OCI-LY7 (cell line): Measurements from ENCODE around the gene ULK4. TPM values are rescaled to one million over a fixed set of nuclear protein-coding genes. Genes with fewer than 3 reads are reported as not detected.

Experiments
- BruUV-seq: library from RNA; stranded (reverse); fragments of 400-500 nt; replicated peaks from 2 replicates; lab custom pipeline; 2021; lab: Mats Ljungman, UMichigan
- CTCF ChIA-PET: fragments of 300-600 bp; sonication (Branson Sonifier 250); formaldehyde crosslinking; loops from one replicate; lab custom pipeline; 2022; ENCODE audit warnings: antibody characterized with exemption; ENCODE audit not compliant: unreplicated experiment; lab: Charles Lee
- POLR2A ChIA-PET: fragments of 300-600 bp; sonication (Branson Sonifier 250); formaldehyde crosslinking; loops from one replicate; lab custom pipeline; 2022; ENCODE audit warnings: antibody characterized with exemption; lab: Charles Lee
- DNase-seq: peaks from one replicate; pipeline ENCODE4 v3.0.0-alpha.2; 2015; ENCODE audit warnings: low spot score
- H2AFZ ChIP-seq: fragments of 200-600 bp; sonication (generic), shearing (Covaris generic); 2 replicates; pipeline ENCODE4 v1.6.1; 2014; ENCODE audit warnings: mild to moderate bottlenecking, antibody characterized with exemption, low read length, moderate library complexity
- H3K27ac ChIP-seq: fragments of 200-600 bp; sonication (generic); 2 replicates; pipeline ENCODE4 v1.5.1; 2014; ENCODE audit warnings: mixed run types, low read depth, mild to moderate bottlenecking, moderate library complexity, low read length, inconsistent platforms; ENCODE audit not compliant: poor library complexity, severe bottlenecking
- H3K36me3 ChIP-seq: fragments of 200-600 bp; sonication (generic); 2 replicates; pipeline ENCODE4 v1.6.1; 2014; ENCODE audit warnings: mild to moderate bottlenecking, antibody characterized with exemption, low read length, moderate library complexity, mixed read lengths; ENCODE audit not compliant: insufficient read depth
- H3K4me1 ChIP-seq: fragments of 200-600 bp; sonication (generic); 2 replicates; pipeline ENCODE4 v1.5.1; 2014; ENCODE audit warnings: mild to moderate bottlenecking, low read length; ENCODE audit not compliant: insufficient read depth, poor library complexity, severe bottlenecking
- H3K4me2 ChIP-seq: fragments of 200-600 bp; sonication (generic); 2 replicates; pipeline ENCODE4 v1.6.1; 2014; ENCODE audit warnings: mild to moderate bottlenecking, low read length
- H3K4me3 ChIP-seq: fragments of 200-600 bp; sonication (generic); 2 replicates; pipeline ENCODE4 v1.5.1; 2014; ENCODE audit warnings: mild to moderate bottlenecking, low read depth, low read length; ENCODE audit not compliant: poor library complexity, severe bottlenecking
- H3K79me2 ChIP-seq: fragments of 200-600 bp; sonication (generic); 2 replicates; pipeline ENCODE4 v1.6.1; 2016; ENCODE audit warnings: low read depth, mild to moderate bottlenecking, low read length, moderate library complexity, mixed read lengths; ENCODE audit not compliant: insufficient read depth
- H3K9me2 ChIP-seq: fragments of 200-600 bp; sonication (generic); 2 replicates; pipeline ENCODE4 v1.6.1; 2016; ENCODE audit warnings: mild to moderate bottlenecking, low read length, mixed read lengths; ENCODE audit not compliant: insufficient read depth
- H3K9me3 ChIP-seq: fragments of 200-600 bp; sonication (generic); 2 replicates; pipeline ENCODE4 v1.6.1; 2014; ENCODE audit warnings: mild to moderate bottlenecking, mixed run types, low read length, mixed read lengths
- H4K20me1 ChIP-seq: fragments of 200-600 bp; sonication (generic); 2 replicates; pipeline ENCODE4 v1.6.1; 2014; ENCODE audit warnings: mild to moderate bottlenecking, antibody characterized with exemption, low read length, moderate library complexity, mixed read lengths; ENCODE audit not compliant: insufficient read depth
- CTCF ChIP-seq: fragments of 200-600 bp; sonication (generic); conservative IDR thresholded peaks from 2 replicates; pipeline ENCODE4 v1.5.1; 2014; ENCODE audit warnings: mild to moderate bottlenecking, antibody characterized with exemption, low read length, moderate library complexity, mixed read lengths
- EZH2phosphoT487 ChIP-seq: fragments of 200-600 bp; sonication (generic); IDR thresholded peaks from 2 replicates; pipeline ENCODE4 v1.6.1; 2018; ENCODE audit warnings: low read depth, borderline replicate concordance, mild to moderate bottlenecking, mixed run types, antibody characterized with exemption, low read length, moderate library complexity, mixed read lengths
- intact Hi-C: fragments of 100-400 bp; cut with micrococcal nuclease; formaldehyde crosslinking; loops from one replicate; pipeline ENCODE4 v1.10.0; 2022; ENCODE audit not compliant: unreplicated experiment
- total RNA-seq, 2 experiments: library from RNA; depleted of rRNA in 1 of 2; stranded (reverse); fragments of >200 nt in 1 of 2; shearing (Covaris generic) in 1 of 2; gene quantifications; 2 replicates each; pipeline ENCODE4 v1.2.3, GENCODE V29; 2014 to 2022

Gene ULK4
- total RNA-seq, 2 experiments from 2014 or later: 18.9 to 21.0 TPM

- no peaks in the 10 kb centered on the region for H3K4me1 ChIP-seq
- no peak for DNase-seq
- ChIA-PET POLR2A (no interaction called here), CTCF (interaction anchor here (0.5 kb wide), 1 partner anchor 42 kb away, joined by 3 read pairs; no protein-coding TSS in a partner anchor)
- no peak overlapping the region for H3K4me2 ChIP-seq
- no peak overlapping the region for H2AFZ ChIP-seq
- no peaks in the 10 kb centered on the region for H4K20me1 ChIP-seq
- no peak for TF ChIP-seq EZH2phosphoT487
- no peaks in the 10 kb centered on the region for H3K9me3 ChIP-seq
- no peak overlapping the region for H3K27ac ChIP-seq
- no peaks in the 10 kb centered on the region for H3K9me2 ChIP-seq
- no peaks in the 10 kb centered on the region for H3K79me2 ChIP-seq
- BruUV-seq: no TSS peak
- no peaks in the 10 kb centered on the region for H3K36me3 ChIP-seq
- intact Hi-C loops: no loop called here
- no peak overlapping the region for H3K4me3 ChIP-seq
These were observed 87.9 kb downstream of the ULK4 start for GRCh38 chr3:41874022-41874421.

- CTCF ChIA-PET: no interaction called here
- POLR2A ChIA-PET: interaction anchor here (0.7 kb wide), 1 partner anchor 117 kb away, joined by 3 read pairs; no protein-coding TSS in a partner anchor
- no peaks in the 10 kb centered on the region for H3K79me2 ChIP-seq
- BruUV-seq: no TSS peak
- H3K27ac ChIP-seq: no peak overlapping the region
- intact Hi-C loops: no loop called here
- no peak overlapping the region for H3K4me2 ChIP-seq
- no peak for DNase-seq
- H3K4me3 ChIP-seq: no peak overlapping the region
- no peaks in the 10 kb centered on the region for H3K36me3 ChIP-seq
- no peaks in the 10 kb centered on the region for H3K9me3 ChIP-seq
- H4K20me1 ChIP-seq: no peaks in the 10 kb centered on the region
- no peak overlapping the region for H2AFZ ChIP-seq
- TF ChIP-seq CTCF: no peak
- no peak for TF ChIP-seq EZH2phosphoT487
- H3K9me2 ChIP-seq: no peaks in the 10 kb centered on the region
- no peaks in the 10 kb centered on the region for H3K4me1 ChIP-seq
These were observed 89.7 kb downstream of the ULK4 start for GRCh38 chr3:41872157-41872556.

- intact Hi-C loops: no loop called here
- Histone ChIP-seq H3K27ac (no peak overlapping the region), H3K9me2 (no peaks in the 10 kb centered on the region), H3K4me3 (no peak overlapping the region), H4K20me1 (no peaks in the 10 kb centered on the region), H3K4me1 (no peaks in the 10 kb centered on the region), H3K79me2 (no peaks in the 10 kb centered on the region), H2AFZ (no peak overlapping the region), H3K4me2 (no peak overlapping the region), H3K9me3 (no peaks in the 10 kb centered on the region), H3K36me3 (no peaks in the 10 kb centered on the region)
- DNase-seq: no peak
- no TSS peak for BruUV-seq
- CTCF ChIA-PET: no interaction called here
- TF ChIP-seq EZH2phosphoT487 (no peak), CTCF (no peak)
- POLR2A ChIA-PET: no interaction called here
These were observed 94.4 kb downstream of the ULK4 start for GRCh38 chr3:41867533-41867932.
